ENCODE results near the gene ARHGAP20.
A peak's percentile ranks its signal among the peaks of the same experiment; 100 is the strongest.

The ARHGAP20 gene

GRCh38 chr11:110720431-110721275 is 8.4 kb upstream of the ARHGAP20 start:
- in situ Hi-C loops (cut with MboI; ENCODE audit: low pct_unique_long_range_greater_than_20kb, low sequenced_read_pairs) = no loop called here
- no peak for DNase-seq

- DNase-seq = no peak
- in situ Hi-C loops (cut with MboI; ENCODE audit: low pct_unique_long_range_greater_than_20kb, low sequenced_read_pairs) = no loop called here
Observed at GRCh38 chr11:110716361-110716760, 4.1 kb upstream of the ARHGAP20 start.

- no peak for DNase-seq
Observed at GRCh38 chr11:110715541-110715940, 3.3 kb upstream of the ARHGAP20 start.

GRCh38 chr11:110713449-110713776 is 1.2 kb upstream of the ARHGAP20 start:
- DNase-seq = no peak
- in situ Hi-C loops (cut with MboI; ENCODE audit: low pct_unique_long_range_greater_than_20kb, low sequenced_read_pairs) = no loop called here

More at GRCh38 chr11:110715541-110715940, 3.3 kb upstream of the ARHGAP20 start:
- in situ Hi-C loops (cut with MboI; ENCODE audit: low pct_unique_long_range_greater_than_20kb, low sequenced_read_pairs) = no loop called here

- peak; percentile 9 for DNase-seq
- in situ Hi-C loops (cut with MboI; ENCODE audit: low pct_unique_long_range_greater_than_20kb, low sequenced_read_pairs) = no loop called here
Observed at GRCh38 chr11:110712659-110713448, 617 bp upstream of the ARHGAP20 start.

GRCh38 chr11:110711448-110711775 is 825 bp downstream of the ARHGAP20 start:
- DNase-seq = no peak
- in situ Hi-C loops (cut with MboI; ENCODE audit: low pct_unique_long_range_greater_than_20kb, low sequenced_read_pairs) = no loop called here

- in situ Hi-C loops (cut with MboI; ENCODE audit: low pct_unique_long_range_greater_than_20kb, low sequenced_read_pairs) = no loop called here
- no peak for DNase-seq
Observed at GRCh38 chr11:110710628-110711381, 1.4 kb downstream of the ARHGAP20 start.

- in situ Hi-C loops (cut with MboI; ENCODE audit: low pct_unique_long_range_greater_than_20kb, low sequenced_read_pairs) = no loop called here
- no peak for DNase-seq
Observed at GRCh38 chr11:110704210-110704864, 7.9 kb downstream of the ARHGAP20 start.

- in situ Hi-C loops (cut with MboI; ENCODE audit: low pct_unique_long_range_greater_than_20kb, low sequenced_read_pairs) = no loop called here
- no peak for DNase-seq
Observed at GRCh38 chr11:110691926-110692325, 20.3 kb downstream of the ARHGAP20 start.

GRCh38 chr11:110689306-110689705 is 22.9 kb downstream of the ARHGAP20 start:
- in situ Hi-C loops (cut with MboI; ENCODE audit: low pct_unique_long_range_greater_than_20kb, low sequenced_read_pairs) = no loop called here
- no peak for DNase-seq

- in situ Hi-C loops (cut with MboI; ENCODE audit: low pct_unique_long_range_greater_than_20kb, low sequenced_read_pairs) = no loop called here
- DNase-seq = no peak
Observed at GRCh38 chr11:110679323-110679975, 32.8 kb downstream of the ARHGAP20 start.

- DNase-seq = no peak
- in situ Hi-C loops (cut with MboI; ENCODE audit: low pct_unique_long_range_greater_than_20kb, low sequenced_read_pairs) = no loop called here
Observed at GRCh38 chr11:110675548-110675947, 36.7 kb downstream of the ARHGAP20 start.

- in situ Hi-C loops (cut with MboI; ENCODE audit: low pct_unique_long_range_greater_than_20kb, low sequenced_read_pairs) = no loop called here
Observed at GRCh38 chr11:110665689-110666465, 46.4 kb downstream of the ARHGAP20 start.

GRCh38 chr11:110655967-110656366 is 56.3 kb downstream of the ARHGAP20 start:
- DNase-seq = no peak
- in situ Hi-C loops (cut with MboI; ENCODE audit: low pct_unique_long_range_greater_than_20kb, low sequenced_read_pairs) = no loop called here

More at GRCh38 chr11:110665689-110666465, 46.4 kb downstream of the ARHGAP20 start:
- no peak for DNase-seq

- in situ Hi-C loops (cut with MboI; ENCODE audit: low pct_unique_long_range_greater_than_20kb, low sequenced_read_pairs) = no loop called here
- DNase-seq = no peak
Observed at GRCh38 chr11:110654456-110654855, 57.8 kb downstream of the ARHGAP20 start.

GRCh38 chr11:110645253-110645652 is 67.0 kb downstream of the ARHGAP20 start:
- no peak for DNase-seq
- in situ Hi-C loops (cut with MboI; ENCODE audit: low pct_unique_long_range_greater_than_20kb, low sequenced_read_pairs) = no loop called here

GRCh38 chr11:110634370-110634769 is 77.9 kb downstream of the ARHGAP20 start:
- in situ Hi-C loops (cut with MboI; ENCODE audit: low pct_unique_long_range_greater_than_20kb, low sequenced_read_pairs) = no loop called here
- no peak for DNase-seq

GRCh38 chr11:110631551-110631950 is 80.7 kb downstream of the ARHGAP20 start:
- in situ Hi-C loops (cut with MboI; ENCODE audit: low pct_unique_long_range_greater_than_20kb, low sequenced_read_pairs) = no loop called here
- DNase-seq = no peak
